Measurements from ENCODE around the gene PTOV1.

PTOV1 gene

DNA sequence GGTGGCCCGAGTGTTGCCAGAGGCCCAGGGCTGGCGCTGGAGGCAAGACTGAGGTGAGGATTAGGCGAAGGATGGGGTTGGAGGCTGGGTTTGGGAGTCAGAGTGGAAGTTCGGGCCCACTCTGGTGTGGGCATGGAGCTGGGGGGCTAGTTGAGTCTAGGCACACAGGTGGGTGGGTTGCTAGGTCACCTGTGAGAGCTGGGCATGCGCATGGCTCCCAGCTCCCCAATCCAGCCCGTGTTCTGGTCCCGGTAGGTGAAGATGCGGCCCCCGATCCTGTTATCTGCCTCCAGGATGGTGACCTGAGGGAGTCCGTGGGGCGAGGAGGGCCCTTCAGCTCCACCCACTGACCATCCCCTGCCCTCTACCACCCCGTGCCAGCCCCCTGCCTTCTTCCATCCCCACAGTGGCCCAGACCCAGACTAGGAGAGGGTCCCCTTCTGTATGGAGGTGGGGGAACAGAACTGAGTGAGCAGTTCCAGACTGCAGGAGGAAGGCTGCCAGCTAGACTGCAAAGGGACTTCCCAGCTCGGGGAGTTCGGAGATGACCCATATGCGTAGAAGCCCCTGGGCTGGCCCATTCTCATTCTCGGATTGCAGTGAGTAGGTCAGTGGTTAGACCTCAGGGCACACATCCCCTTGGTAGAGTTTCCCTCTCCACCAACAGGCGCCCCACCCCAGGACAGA lies 44.1 kb downstream of the PTOV1 start:
- no peaks in the 10 kb centered on the region for H3K79me2 ChIP-seq (ENCODE audit: insufficient read depth, low read depth)
- H4K20me1 ChIP-seq (ENCODE audit: insufficient read depth): no peaks in the 10 kb centered on the region
- no peak overlapping the region for H3K4me3 ChIP-seq (IDR thresholded peaks at IDR 0.05; ENCODE audit: insufficient read depth, low read depth, low read length)
- H3K9ac ChIP-seq: peak overlapping the region; percentile 29; the same call in 1 of the 2 replicates
- no peaks in the 10 kb centered on the region for H3K36me3 ChIP-seq (ENCODE audit: insufficient read depth)
- H3K4me1 ChIP-seq (ENCODE audit: low read depth, poor library complexity, severe bottlenecking): peaks cover 74% of the 10 kb centered on the region
- no peaks in the 10 kb centered on the region for H3K27me3 ChIP-seq (ENCODE audit: insufficient read depth, low read depth)
- TF ChIP-seq, protein P1, sequence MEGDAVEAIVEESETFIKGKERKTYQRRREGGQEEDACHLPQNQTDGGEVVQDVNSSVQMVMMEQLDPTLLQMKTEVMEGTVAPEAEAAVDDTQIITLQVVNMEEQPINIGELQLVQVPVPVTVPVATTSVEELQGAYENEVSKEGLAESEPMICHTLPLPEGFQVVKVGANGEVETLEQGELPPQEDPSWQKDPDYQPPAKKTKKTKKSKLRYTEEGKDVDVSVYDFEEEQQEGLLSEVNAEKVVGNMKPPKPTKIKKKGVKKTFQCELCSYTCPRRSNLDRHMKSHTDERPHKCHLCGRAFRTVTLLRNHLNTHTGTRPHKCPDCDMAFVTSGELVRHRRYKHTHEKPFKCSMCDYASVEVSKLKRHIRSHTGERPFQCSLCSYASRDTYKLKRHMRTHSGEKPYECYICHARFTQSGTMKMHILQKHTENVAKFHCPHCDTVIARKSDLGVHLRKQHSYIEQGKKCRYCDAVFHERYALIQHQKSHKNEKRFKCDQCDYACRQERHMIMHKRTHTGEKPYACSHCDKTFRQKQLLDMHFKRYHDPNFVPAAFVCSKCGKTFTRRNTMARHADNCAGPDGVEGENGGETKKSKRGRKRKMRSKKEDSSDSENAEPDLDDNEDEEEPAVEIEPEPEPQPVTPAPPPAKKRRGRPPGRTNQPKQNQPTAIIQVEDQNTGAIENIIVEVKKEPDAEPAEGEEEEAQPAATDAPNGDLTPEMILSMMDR (conservative IDR thresholded peaks at IDR 0.05; ENCODE audit: low read depth, low read length): no peak
- H3K4me2 ChIP-seq: peak overlapping the region; percentile 80
- peak overlapping the region; percentile 47 for H3K27ac ChIP-seq
- no peak overlapping the region; the same call in 1 of the 2 replicates for H2AFZ ChIP-seq (ENCODE audit: low read depth)

DNA sequence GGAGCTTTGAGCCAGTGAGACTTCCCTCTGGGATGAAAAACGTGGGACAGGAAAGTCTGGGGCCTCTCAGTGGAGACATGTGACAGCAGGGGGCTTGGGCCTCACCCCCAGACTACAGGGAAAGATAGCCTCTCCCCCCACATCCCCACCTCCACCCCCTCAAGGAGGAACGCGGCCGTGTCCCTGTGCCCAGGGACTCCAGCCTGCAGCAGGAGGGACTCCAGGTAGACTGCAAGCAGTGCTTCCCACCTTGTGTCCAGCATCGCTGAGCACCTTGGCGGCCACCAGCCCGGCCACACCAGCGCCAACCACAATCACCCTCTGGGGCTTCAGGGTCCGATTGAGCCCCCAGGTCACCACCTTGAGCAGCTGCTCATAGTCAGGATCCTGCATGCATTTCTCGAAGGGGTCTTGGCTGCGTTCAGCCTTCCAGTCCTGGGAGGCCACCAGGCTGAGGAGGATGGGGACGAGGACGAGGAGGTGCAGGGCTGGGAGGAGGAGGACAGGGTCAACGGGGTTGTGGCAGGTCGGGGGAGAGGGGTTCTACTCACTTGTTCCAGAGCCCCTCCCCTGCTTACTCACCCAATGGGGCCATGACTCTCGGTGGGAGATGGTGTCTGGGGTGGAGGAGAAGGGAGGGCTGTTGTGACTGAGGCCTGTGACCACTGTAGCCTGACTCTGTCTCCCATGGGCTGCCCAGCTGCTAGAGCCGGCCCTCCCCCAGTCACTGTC lies 44.8 kb downstream of the PTOV1 start:
- no peak overlapping the region for H3K4me3 ChIP-seq (IDR thresholded peaks at IDR 0.05; ENCODE audit: insufficient read depth, low read depth, low read length)
- H3K4me2 ChIP-seq: peak overlapping the region; percentile 80
- TF ChIP-seq, protein P1 (conservative IDR thresholded peaks at IDR 0.05; ENCODE audit: low read depth, low read length): no peak
- H3K79me2 ChIP-seq (ENCODE audit: insufficient read depth, low read depth): no peaks in the 10 kb centered on the region
- H3K36me3 ChIP-seq (ENCODE audit: insufficient read depth): no peaks in the 10 kb centered on the region
- H3K4me1 ChIP-seq (ENCODE audit: low read depth, poor library complexity, severe bottlenecking): peaks cover 80% of the 10 kb centered on the region
- no peaks in the 10 kb centered on the region for H4K20me1 ChIP-seq (ENCODE audit: insufficient read depth)
- peak overlapping the region; percentile 29; the same call in 1 of the 2 replicates for H3K9ac ChIP-seq
- H2AFZ ChIP-seq (ENCODE audit: low read depth): no peak overlapping the region; the same call in 1 of the 2 replicates
- no peaks in the 10 kb centered on the region for H3K27me3 ChIP-seq (ENCODE audit: insufficient read depth, low read depth)
- peak overlapping the region; percentile 95 for H3K27ac ChIP-seq

DNA sequence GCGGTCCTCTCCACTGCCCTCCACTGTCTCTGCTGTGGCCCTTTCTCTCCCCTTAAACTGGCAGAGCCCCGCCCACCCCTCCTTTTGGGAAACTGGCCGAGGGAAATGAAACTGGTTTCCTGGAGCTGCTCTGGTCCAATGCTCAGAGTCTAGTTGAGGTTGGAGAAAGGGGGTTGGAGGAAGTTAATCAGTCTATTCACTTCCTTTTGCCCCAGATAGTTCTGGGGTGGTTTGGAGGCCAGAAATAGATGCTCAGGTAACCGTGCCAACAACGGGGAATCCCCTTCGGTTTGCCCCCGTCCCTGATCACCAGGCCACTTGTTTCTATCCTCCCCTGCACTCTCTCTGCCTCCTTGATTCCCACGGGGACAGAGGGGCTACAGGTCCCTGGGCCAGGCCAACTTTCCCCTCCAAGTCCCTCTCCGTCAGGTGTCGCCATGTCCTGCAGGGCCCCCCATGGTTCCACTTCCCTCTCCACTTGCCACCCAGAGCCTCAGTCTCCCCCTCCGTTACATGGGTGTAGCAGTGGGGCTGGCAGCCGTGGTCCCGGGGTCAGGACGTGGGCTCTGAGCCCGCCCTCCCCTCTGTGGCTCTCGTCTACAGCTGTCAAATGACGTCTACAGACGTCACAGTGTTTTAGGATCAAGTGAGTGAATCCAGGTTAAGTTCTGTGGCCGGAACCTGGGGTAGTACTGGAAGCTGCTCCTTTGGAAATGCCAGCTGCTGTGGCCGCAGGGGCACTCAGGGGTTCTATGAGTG lies 46.1 kb downstream of the PTOV1 start, which contains the start of gene IL4I1:
Gene IL4I1 (minus strand): TSS at position 25 of the 759 bp plus-strand sequence. CDS start 727 bp downstream, outside the sequence.
- H3K4me2 ChIP-seq: peak within 1 kb of the TSS; percentile 80
- H2AFZ ChIP-seq (ENCODE audit: low read depth): peak within 1 kb of the TSS; percentile 44
- H4K20me1 ChIP-seq (ENCODE audit: insufficient read depth): no peaks in the 10 kb centered on the region
- no peaks in the 10 kb centered on the region for H3K79me2 ChIP-seq (ENCODE audit: insufficient read depth, low read depth)
- H3K27me3 ChIP-seq (ENCODE audit: insufficient read depth, low read depth): no peaks in the 10 kb centered on the region
- H3K27ac ChIP-seq: peak within 1 kb of the TSS; percentile 95
- H3K4me1 ChIP-seq (ENCODE audit: low read depth, poor library complexity, severe bottlenecking): peaks cover 88% of the 10 kb centered on the region
- H3K36me3 ChIP-seq (ENCODE audit: insufficient read depth): no peaks in the 10 kb centered on the region
- peak within 1 kb of the TSS; percentile 65 for H3K9ac ChIP-seq
- TF ChIP-seq, protein P1 (conservative IDR thresholded peaks at IDR 0.05; ENCODE audit: low read depth, low read length): no peak
- no peak within 1 kb of the TSS for H3K4me3 ChIP-seq (IDR thresholded peaks at IDR 0.05; ENCODE audit: insufficient read depth, low read depth, low read length)

DNA sequence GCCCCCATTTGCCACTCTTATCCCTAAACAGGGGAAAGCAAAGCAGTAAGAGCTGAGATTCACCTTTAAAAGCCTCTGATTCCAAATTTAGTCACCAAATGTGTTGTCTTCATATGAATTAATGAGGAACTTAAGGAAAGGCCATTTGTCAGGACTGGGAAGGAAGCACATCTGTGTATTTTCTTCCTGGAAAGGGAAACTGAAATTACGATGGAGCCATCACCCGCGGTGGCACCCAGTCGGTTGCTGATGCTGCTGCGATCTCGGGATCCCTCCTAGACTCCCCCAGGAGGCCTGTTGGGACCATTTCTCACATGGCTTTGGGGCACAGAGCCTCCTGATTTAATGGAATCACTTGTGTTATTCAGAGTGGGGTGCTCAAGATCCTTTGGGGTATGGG lies 53.2 kb downstream of the PTOV1 start:
- Histone ChIP-seq H3K4me3 (IDR thresholded peaks at IDR 0.05; ENCODE audit: insufficient read depth, low read depth, low read length) (no peak overlapping the region), H3K79me2 (ENCODE audit: insufficient read depth, low read depth) (no peaks in the 10 kb centered on the region; the same call in 1 of the 2 replicates), H3K36me3 (ENCODE audit: insufficient read depth) (no peaks in the 10 kb centered on the region; the same call in 1 of the 2 replicates), H3K4me2 (no peak overlapping the region), H3K4me1 (ENCODE audit: low read depth, poor library complexity, severe bottlenecking) (peaks cover 48% of the 10 kb centered on the region), H3K27me3 (ENCODE audit: insufficient read depth, low read depth) (no peaks in the 10 kb centered on the region), H2AFZ (ENCODE audit: low read depth) (no peak overlapping the region), H4K20me1 (ENCODE audit: insufficient read depth) (no peaks in the 10 kb centered on the region), H3K27ac (no peak overlapping the region), H3K9ac (no peak overlapping the region)
- TF ChIP-seq, protein P1 (conservative IDR thresholded peaks at IDR 0.05; ENCODE audit: low read depth, low read length): no peak
